H9 (cell line): ENCODE results near the gene RRAGD. TPM values are rescaled to one million over a fixed set of nuclear protein-coding genes. Genes with fewer than 3 reads are reported as not detected.

Source experiments
- DNase-seq: peaks from one replicate; pipeline ENCODE4 v3.0.0-alpha.2; 2017
- H2AFZ ChIP-seq: one replicate; pipeline ENCODE4 v1.6.1; 2013; ENCODE audit warnings: mild to moderate bottlenecking, low read length, control low read depth, moderate library complexity
- H2AK5ac ChIP-seq: 2 replicates; pipeline ENCODE4 v1.6.1; 2013; ENCODE audit warnings: low read length, control low read depth, mixed read lengths; ENCODE audit not compliant: insufficient read length
- H2BK120ac ChIP-seq: one replicate; pipeline ENCODE4 v1.6.1; 2013; ENCODE audit warnings: low read depth, mild to moderate bottlenecking, low read length, control low read depth, inconsistent platforms; ENCODE audit not compliant: poor library complexity, severe bottlenecking
- H2BK12ac ChIP-seq: 2 replicates; pipeline ENCODE4 v1.6.1; 2013; ENCODE audit warnings: low read length, control low read depth, mixed read lengths, low read depth; ENCODE audit not compliant: insufficient read length
- H2BK15ac ChIP-seq: 2 replicates; pipeline ENCODE4 v1.6.1; 2013; ENCODE audit warnings: low read depth, low read length, control low read depth
- H2BK20ac ChIP-seq: one replicate; pipeline ENCODE4 v1.6.1; 2013; ENCODE audit warnings: low read depth, mild to moderate bottlenecking, low read length, control low read depth, inconsistent platforms; ENCODE audit not compliant: poor library complexity, severe bottlenecking
- H2BK5ac ChIP-seq: 2 replicates; pipeline ENCODE4 v1.6.1; 2013; ENCODE audit warnings: low read length, control low read depth, mixed read lengths; ENCODE audit not compliant: insufficient read length
- H3K14ac ChIP-seq: 2 replicates; pipeline ENCODE4 v1.6.1; 2013; ENCODE audit warnings: low read length, control low read depth; ENCODE audit not compliant: insufficient read depth
- H3K18ac ChIP-seq: 2 replicates; pipeline ENCODE4 v1.6.1; 2013; ENCODE audit warnings: low read depth, mild to moderate bottlenecking, mixed read lengths, low read length, control low read depth; ENCODE audit not compliant: insufficient read length
- H3K23ac ChIP-seq: 2 replicates; pipeline ENCODE4 v1.6.1; 2013; ENCODE audit warnings: low read length, control low read depth, mixed read lengths, low read depth; ENCODE audit not compliant: insufficient read length
- H3K23me2 ChIP-seq: 2 replicates; pipeline ENCODE4 v1.6.1; 2013; ENCODE audit warnings: low read depth, mild to moderate bottlenecking, mixed read lengths, low read length, control low read depth; ENCODE audit not compliant: insufficient read length, poor library complexity, severe bottlenecking
- H3K27ac ChIP-seq: 2 replicates; pipeline ENCODE4 v1.5.1; 2013; ENCODE audit warnings: low read length, control low read depth, mixed read lengths, low read depth; ENCODE audit not compliant: insufficient read length
- H3K27me3 ChIP-seq: 2 replicates; pipeline ENCODE4 v1.6.1; 2013; ENCODE audit warnings: low read length, control low read depth, inconsistent platforms; ENCODE audit not compliant: insufficient read depth
- H3K4ac ChIP-seq: 2 replicates; pipeline ENCODE4 v1.6.1; 2013; ENCODE audit warnings: low read depth, mild to moderate bottlenecking, control low read depth, inconsistent platforms, low read length, moderate library complexity
- H3K4me1 ChIP-seq: 2 replicates; pipeline ENCODE4 v1.6.1; 2013; ENCODE audit warnings: low read length, control low read depth, inconsistent platforms; ENCODE audit not compliant: insufficient read depth
- H3K4me2 ChIP-seq: 2 replicates; pipeline ENCODE4 v1.6.1; 2013; ENCODE audit warnings: low read length, control low read depth, mixed read lengths; ENCODE audit not compliant: insufficient read length, insufficient read depth
- H3K56ac ChIP-seq: 2 replicates; pipeline ENCODE4 v1.6.1; 2013; ENCODE audit warnings: low read depth, mild to moderate bottlenecking, mixed read lengths, low read length, control low read depth; ENCODE audit not compliant: insufficient read length
- H3K79me1 ChIP-seq: 2 replicates; pipeline ENCODE4 v1.6.1; 2013; ENCODE audit warnings: low read depth, mild to moderate bottlenecking, moderate library complexity, low read length, control low read depth, inconsistent platforms; ENCODE audit not compliant: insufficient read depth, poor library complexity, severe bottlenecking
- H3K79me2 ChIP-seq: 2 replicates; pipeline ENCODE4 v1.6.1; 2013; ENCODE audit warnings: low read length, control low read depth, inconsistent platforms; ENCODE audit not compliant: insufficient read depth
- H3K9ac ChIP-seq: 2 replicates; pipeline ENCODE4 v1.6.1; 2013; ENCODE audit warnings: low read length, control low read depth, mixed read lengths; ENCODE audit not compliant: insufficient read length; ENCODE audit errors: extremely low read depth
- H3K9me3 ChIP-seq: one replicate; pipeline ENCODE4 v1.6.1; 2013; ENCODE audit warnings: low read depth, low read length, inconsistent platforms; ENCODE audit not compliant: control insufficient read depth
- H3T11ph ChIP-seq: one replicate; pipeline ENCODE4 v1.6.1; 2013; ENCODE audit warnings: mild to moderate bottlenecking, low read length, control low read depth, inconsistent platforms
- H4K20me1 ChIP-seq: one replicate; pipeline ENCODE4 v1.6.1; 2013; ENCODE audit not compliant: control insufficient read depth, insufficient read length, insufficient read depth
- H4K5ac ChIP-seq: 2 replicates; pipeline ENCODE4 v1.6.1; 2013; ENCODE audit warnings: low read depth, mild to moderate bottlenecking, mixed read lengths, low read length, control low read depth; ENCODE audit not compliant: insufficient read length
- H4K8ac ChIP-seq: replicated peaks from 2 replicates; pipeline ENCODE4 v1.6.1; 2013; ENCODE audit warnings: low read length, control low read depth, mixed read lengths, low read depth; ENCODE audit not compliant: insufficient read length
- H4K91ac ChIP-seq: 2 replicates; pipeline ENCODE4 v1.6.1; 2013; ENCODE audit warnings: low read depth, mild to moderate bottlenecking, moderate library complexity, mixed read lengths, low read length, control low read depth; ENCODE audit not compliant: insufficient read length
- H3K27ac Mint-ChIP-seq, 3 experiments: 2 replicates in 2 of 3; 3 replicates in 1 of 3; pipeline ENCODE4 v1.8.0; 2020 to 2021; ENCODE audit warnings: mixed read lengths in 3 of 3, mild to moderate bottlenecking in 1 of 3, moderate library complexity in 1 of 3
- H3K27me3 Mint-ChIP-seq: 2 replicates; pipeline ENCODE4 v1.8.0; 2021; ENCODE audit warnings: low read depth, mild to moderate bottlenecking, moderate library complexity, mixed read lengths
- H3K36me3 Mint-ChIP-seq, 3 experiments: 2 replicates in 2 of 3; 3 replicates in 1 of 3; pipeline ENCODE4 v1.8.0; 2020 to 2021; ENCODE audit warnings: low read depth in 3 of 3, mixed read lengths in 3 of 3; ENCODE audit not compliant: insufficient read depth in 1 of 3
- H3K4me1 Mint-ChIP-seq, 2 experiments: 2 replicates each; pipeline ENCODE4 v1.8.0; 2020; ENCODE audit warnings: mixed read lengths in 2 of 2
- H3K4me3 Mint-ChIP-seq, 2 experiments: 2 replicates in 1 of 2; 3 replicates in 1 of 2; pipeline ENCODE4 v1.8.0; 2020 to 2021; ENCODE audit warnings: mild to moderate bottlenecking in 2 of 2, mixed read lengths in 2 of 2, moderate library complexity in 1 of 2
- H3K9me3 Mint-ChIP-seq, 2 experiments: 2 replicates in 1 of 2; 3 replicates in 1 of 2; pipeline ENCODE4 v1.8.0; 2020; ENCODE audit warnings: mild to moderate bottlenecking in 2 of 2, mixed read lengths in 2 of 2, moderate library complexity in 1 of 2
- CTCF ChIP-seq: fragments of 200-600 bp; sonication (generic); conservative IDR thresholded peaks from 3 replicates; pipeline ENCODE4 v1.8.0; 2021; ENCODE audit warnings: antibody characterized with exemption, mild to moderate bottlenecking
- WGBS: extraction: QIAGEN DNeasy Blood & Tissue Kit; methylation state at CpG from one replicate; pipeline ENCODE4 v1.1.7; 2013; ENCODE audit warnings: missing lambda C conversion rate, low lambda C conversion rate, mixed read lengths; ENCODE audit not compliant: insufficient read length; ENCODE audit errors: extremely low coverage; 5-methylcytosine and 5-hydroxymethylcytosine counted together
- total RNA-seq: library from RNA; stranded (reverse); gene quantifications from 2 replicates; pipeline ENCODE4 v1.2.1, GENCODE V29; 2021

The RRAGD gene
- total RNA-seq, 1 experiment from 2014 or later = 10.6 TPM

- no peak overlapping the region for H2AK5ac ChIP-seq
- TF ChIP-seq CTCF = no peak
These were observed 92.0 kb downstream of the RRAGD start for GRCh38 chr6:89320012-89320559.

More at GRCh38 chr6:89320012-89320559, 92.0 kb downstream of the RRAGD start:
- Histone ChIP-seq H3K9me3 (peaks cover 9% of the 10 kb centered on the region), H3K79me1 (no peaks in the 10 kb centered on the region), H3K56ac (no peak overlapping the region), H4K91ac (no peak overlapping the region), H3K23me2 (no peaks in the 10 kb centered on the region), H3K18ac (no peak overlapping the region), H3K4me1 (no peaks in the 10 kb centered on the region), H3K9ac (no peak overlapping the region), H3K79me2 (no peaks in the 10 kb centered on the region), H3K4ac (no peak overlapping the region), H3T11ph (no peak overlapping the region), H3K27ac (no peak overlapping the region), H3K23ac (no peak overlapping the region), H3K4me2 (no peak overlapping the region), H4K20me1 (no peaks in the 10 kb centered on the region), H4K5ac (no peak overlapping the region), H2BK5ac (no peak overlapping the region), H2BK20ac (no peak overlapping the region), H4K8ac (no peak overlapping the region), H3K14ac (no peak overlapping the region), H2AFZ (no peak overlapping the region), H2BK15ac (no peak overlapping the region), H2BK120ac (no peak overlapping the region), H3K27me3 (no peaks in the 10 kb centered on the region), H2BK12ac (no peak overlapping the region)
- no peak for DNase-seq
- Mint-ChIP-seq H3K27ac (no peak overlapping the region), H3K9me3 (peaks cover 20 to 29% of the 10 kb centered on the region in 2 experiments), H3K27me3 (no peaks in the 10 kb centered on the region), H3K4me3 (no peak overlapping the region), H3K4me1 (peaks cover 13 to 28% of the 10 kb centered on the region in 2 experiments), H3K36me3 (peaks cover 9 to 27% (median 16%) of the 10 kb centered on the region in 3 experiments)
- WGBS = no CpG with 5 or more reads among the region's 6 CpGs
